ENCODE measurements around the gene LYPD3.

The LYPD3 gene

DNA sequence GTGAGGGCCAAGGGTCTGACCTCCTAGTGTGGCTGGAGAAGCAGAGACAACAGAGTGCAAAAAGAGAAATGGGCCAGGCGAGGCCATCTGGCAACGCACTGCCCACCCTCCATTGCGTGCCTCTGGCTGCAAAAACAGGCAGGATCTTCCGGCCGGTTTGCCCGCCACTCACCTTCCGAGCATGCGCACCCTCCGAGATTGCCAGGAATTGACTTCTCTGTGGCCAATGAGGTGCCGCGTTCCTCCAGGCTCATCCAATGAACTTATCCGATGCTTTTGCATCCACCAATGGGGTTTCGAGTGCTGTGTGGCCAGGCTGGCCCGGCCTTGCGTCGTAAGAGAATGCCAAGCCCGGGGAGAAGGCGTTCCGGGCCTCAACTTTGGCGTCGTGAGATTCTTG is 50.9 kb downstream of the LYPD3 start, which contains the start of gene TEX101:
Gene TEX101, plus strand, starts transcription at position 337 of the 400 bp plus-strand sequence. CDS start 1,030 bp downstream, outside the sequence.
- Histone ChIP-seq H3K9me3 (ENCODE audit: low read length) (no peaks in the 10 kb centered on the region), H3K27ac (ENCODE audit: low read depth, low read length, poor library complexity, severe bottlenecking) (no peak within 1 kb of the TSS), H2AFZ (ENCODE audit: low read length) (no peak within 1 kb of the TSS), H3F3A (ENCODE audit: insufficient read depth, low read length) (no peaks in the 10 kb centered on the region), H3K4me2 (ENCODE audit: low read length) (no peak within 1 kb of the TSS), H3K4me1 (ENCODE audit: insufficient read depth, low read length, severe bottlenecking) (no peaks in the 10 kb centered on the region), H3K4me3 (ENCODE audit: low read depth, low read length, poor library complexity, severe bottlenecking) (no peak within 1 kb of the TSS), H3K9ac (ENCODE audit: low read length) (no peak within 1 kb of the TSS), H4K20me1 (ENCODE audit: insufficient read depth, low read length) (no peaks in the 10 kb centered on the region), H3K36me3 (ENCODE audit: insufficient read depth, low read length) (no peaks in the 10 kb centered on the region), H3K27me3 (ENCODE audit: insufficient read depth, low read length) (no peaks in the 10 kb centered on the region; the same call in 1 of the 2 replicates), H3K9me2 (ENCODE audit: low read depth, low read length) (no peaks in the 10 kb centered on the region), H3K79me2 (ENCODE audit: insufficient read depth, low read length) (no peaks in the 10 kb centered on the region)
- no peak for TF ChIP-seq EZH2 (IDR thresholded peaks at IDR 0.05; ENCODE audit: borderline replicate concordance, low read length)
- TF ChIP-seq CTCF (IDR thresholded peaks at IDR 0.05; ENCODE audit: low read length) = no peak

GRCh38 chr19:43412441-43412840 is 53.0 kb downstream of the LYPD3 start:
- no peaks in the 10 kb centered on the region for H3K9me2 ChIP-seq (ENCODE audit: low read depth, low read length)
- no peak overlapping the region for H2AFZ ChIP-seq (ENCODE audit: low read length)
- H3K27ac ChIP-seq (ENCODE audit: low read depth, low read length, poor library complexity, severe bottlenecking) = no peak overlapping the region
- H3K79me2 ChIP-seq (ENCODE audit: insufficient read depth, low read length) = no peaks in the 10 kb centered on the region
- no peak overlapping the region for H3K9ac ChIP-seq (ENCODE audit: low read length)
- H3K36me3 ChIP-seq (ENCODE audit: insufficient read depth, low read length) = no peaks in the 10 kb centered on the region
- no peaks in the 10 kb centered on the region for H4K20me1 ChIP-seq (ENCODE audit: insufficient read depth, low read length)
- no peaks in the 10 kb centered on the region for H3K4me1 ChIP-seq (ENCODE audit: insufficient read depth, low read length, severe bottlenecking)
- no peaks in the 10 kb centered on the region; the same call in 1 of the 2 replicates for H3K27me3 ChIP-seq (ENCODE audit: insufficient read depth, low read length)
- no peak overlapping the region for H3K4me2 ChIP-seq (ENCODE audit: low read length)
- TF ChIP-seq EZH2 (IDR thresholded peaks at IDR 0.05; ENCODE audit: borderline replicate concordance, low read length) (no peak), CTCF (IDR thresholded peaks at IDR 0.05; ENCODE audit: low read length) (no peak)
- no peaks in the 10 kb centered on the region for H3F3A ChIP-seq (ENCODE audit: insufficient read depth, low read length)
- H3K9me3 ChIP-seq (ENCODE audit: low read length) = no peaks in the 10 kb centered on the region
- H3K4me3 ChIP-seq (ENCODE audit: low read depth, low read length, poor library complexity, severe bottlenecking) = no peak overlapping the region

Data from OCI-LY1 (cell line).